Prostate gland (tissue), 2 donors: Measurements from ENCODE around the gene PPM1L.

Experiments used
- CTCF ChIP-seq, 4 experiments: fragments of 200-600 bp in 2 of 4; fragments of 450-650 bp in 2 of 4; sonication (generic) in 2 of 4; IDR thresholded peaks; 1 replicate in 3 of 4; 2 replicates in 1 of 4; pipeline ENCODE4 v1.5.1; 2016 to 2019; ENCODE audit warnings: antibody characterized with exemption in 4 of 4, mild to moderate bottlenecking in 2 of 4, moderate library complexity in 2 of 4
- POLR2A ChIP-seq: fragments of 450-650 bp; IDR thresholded peaks from one replicate; pipeline ENCODE4 v1.6.1; 2016; ENCODE audit warnings: antibody characterized with exemption, mild to moderate bottlenecking
- POLR2AphosphoS5 ChIP-seq: sonication (generic); formaldehyde crosslinking; IDR thresholded peaks from one replicate; pipeline ENCODE4 v1.6.1; 2017; ENCODE audit warnings: antibody characterized with exemption

GRCh38 chr3:161104561-161105551 lies 348.8 kb downstream of the PPM1L start, which contains the start of gene B3GALNT1:
- TF ChIP-seq CTCF (IDR thresholded peaks at IDR 0.05) (no peak), POLR2A (no peak), POLR2AphosphoS5 (peak; percentile 29)
